Psoas muscle (tissue), 8 donors: ENCODE data around the gene MYL3. TPM values are rescaled to one million over a fixed set of nuclear protein-coding genes. Genes with fewer than 3 reads are reported as not detected.

ENCODE experiments used
- ATAC-seq, 4 donors: fragments of 200-7000 bp; cut with Tn5 transposase; one replicate each; pipeline ENCODE4 v1.9.1; 2020; ENCODE audit warnings: moderate library complexity in 3 of 4, mild to moderate bottlenecking in 2 of 4
- DNase-seq, 2 donors: peaks; one replicate each; pipeline ENCODE4 v3.0.0-alpha.2; 2020
- H3K27ac ChIP-seq: fragments of 200-600 bp; one replicate; pipeline ENCODE4 v1.8.0; 2022
- H3K27me3 ChIP-seq, 3 donors: fragments of 200-600 bp in 1 of 3; one replicate each; pipeline versions ENCODE4 v1.6.1 to v1.8.0; 2013 to 2022; ENCODE audit warnings: low read length in 2 of 3, mild to moderate bottlenecking in 2 of 3, moderate library complexity in 1 of 3; ENCODE audit not compliant: insufficient read depth in 3 of 3
- H3K36me3 ChIP-seq, 2 donors: fragments of 200-600 bp in 1 of 2; one replicate each; pipeline versions ENCODE4 v1.6.1 to v1.8.0; 2013 to 2022; ENCODE audit warnings: low read depth in 1 of 2, mild to moderate bottlenecking in 1 of 2, moderate library complexity in 1 of 2; ENCODE audit not compliant: insufficient read depth in 1 of 2
- H3K4me1 ChIP-seq: fragments of 200-600 bp; one replicate; pipeline ENCODE4 v1.8.0; 2022
- H3K4me3 ChIP-seq: fragments of 200-600 bp; one replicate; pipeline ENCODE4 v1.8.0; 2022; ENCODE audit warnings: mild to moderate bottlenecking
- H3K9me3 ChIP-seq: fragments of 200-600 bp; one replicate; pipeline ENCODE4 v1.8.0; 2022
- CTCF ChIP-seq: fragments of 200-600 bp; IDR thresholded peaks from one replicate; pipeline ENCODE4 v1.8.0; 2022; ENCODE audit warnings: antibody characterized with exemption
- WGBS, 3 donors: extraction: QIAGEN DNeasy Blood & Tissue Kit; methylation state at CpG; one replicate each; pipeline versions ENCODE4 v1.1.6 to v1.1.7; 2013; 5-methylcytosine and 5-hydroxymethylcytosine counted together
- intact Hi-C, 2 donors: fragments of 100-400 bp; cut with DNase I; formaldehyde crosslinking; loops; one replicate each; pipeline versions ENCODE4 v1.11.0 to v1.14.2; 2022
- polyA plus RNA-seq, 3 donors: library from polyadenylated mRNA; stranded (reverse); fragments of 200-250 nt; gene quantifications; one replicate each; pipeline ENCODE4 v1.2.3, GENCODE V29; 2013
- total RNA-seq, 4 donors: library from RNA; stranded (reverse); fragmentation: NEBNext Ultra II Directional in 2 of 4; extraction: Animal tissue kit (Norgen Biotek cat#: 25700) in 2 of 4; gene quantifications; one replicate each; pipeline versions ENCODE4 v1.2.1 to v1.2.4, GENCODE V29; 2021 to 2023
- donor health status: healthy with polysubstance abuse.
- donor health status: DM: no; HTN: no; CAD: no; lungs with moderate emphysema.
- donor health status: Bipolar disorder and iron deficiency.
- donor health status: healthy.
- donor health status: DM: yes; HTN: yes; CAD: no.
- donor health status: DM: no; HTN: no; CAD: no.
- donor health status: DM: no; HTN: no; CAD: no.
- donor health status: DM: yes; HTN: yes; CAD: no.

MYL3 gene
- total and polyA plus RNA-seq, 7 donors, result 395 to 3,091 (median 1,482) TPM

GRCh38 chr3:46889381-46890110 is 26.3 kb upstream of the MYL3 start:
- Histone ChIP-seq H3K27ac (no peak overlapping the region), H3K4me3 (no peak overlapping the region), H3K9me3 (no peaks in the 10 kb centered on the region), H3K4me1 (no peaks in the 10 kb centered on the region), H3K36me3 (no peaks in the 10 kb centered on the region), H3K27me3 (no peaks in the 10 kb centered on the region)
- intact Hi-C loops, result no loop called here
- no peak for TF ChIP-seq CTCF
- no peak for ATAC-seq
- WGBS, 3 donors, result 49 to 63% (median 54%) methylated on average over 6 of the region's 6 CpGs
- DNase-seq, result peak in 1 of 2 donors; percentile 53

- H3K36me3 ChIP-seq, result no peaks in the 10 kb centered on the region
- no peaks in the 10 kb centered on the region for H3K4me1 ChIP-seq
- no peaks in the 10 kb centered on the region for H3K9me3 ChIP-seq
- 62 to 75% (median 65%) methylated on average over 11 to 13 of the region's 13 CpGs for WGBS, 3 donors
- ATAC-seq (no peak), DNase-seq (peak in 1 of 2 donors; percentile 49)
- H3K4me3 ChIP-seq, result no peak overlapping the region
- intact Hi-C loops, result no loop called here
- peaks cover 0 to 4% (median 0%) of the 10 kb centered on the region in 3 donors for H3K27me3 ChIP-seq
- no peak overlapping the region for H3K27ac ChIP-seq
- no peak for TF ChIP-seq CTCF
Measured at GRCh38 chr3:46888705-46889104, 25.5 kb upstream of the MYL3 start.

- Histone ChIP-seq H3K27ac (no peak overlapping the region), H3K36me3 (no peaks in the 10 kb centered on the region), H3K27me3 (peaks cover 0 to 11% (median 4%) of the 10 kb centered on the region in 3 donors), H3K9me3 (no peaks in the 10 kb centered on the region), H3K4me1 (no peaks in the 10 kb centered on the region), H3K4me3 (no peak overlapping the region)
- WGBS, 3 donors, result 77 to 86% (median 79%) methylated on average over 7 of the region's 7 CpGs
- intact Hi-C loops, result no loop called here
- no peak for TF ChIP-seq CTCF
- ATAC-seq (no peak), DNase-seq (no peak)
Measured at GRCh38 chr3:46887980-46888494, 24.8 kb upstream of the MYL3 start.

GRCh38 chr3:46885612-46886011 is 22.4 kb upstream of the MYL3 start:
- WGBS, 3 donors, result 94 to 100% (median 100%) methylated on average over 3 of the region's 3 CpGs
- no peak for DNase-seq
- Histone ChIP-seq H3K36me3 (no peaks in the 10 kb centered on the region), H3K4me3 (no peak overlapping the region), H3K9me3 (no peaks in the 10 kb centered on the region), H3K4me1 (peaks cover 4% of the 10 kb centered on the region), H3K27me3 (peaks cover 0 to 35% (median 4%) of the 10 kb centered on the region in 3 donors), H3K27ac (no peak overlapping the region)
- intact Hi-C loops, result no loop called here
- no peak for TF ChIP-seq CTCF
- no peak for ATAC-seq
